NB4 (cell line): ENCODE data around the gene NKX2-3.
A peak's percentile ranks its signal among the peaks of the same experiment; 100 is the strongest.

Source experiments
- DNase-seq: peaks from one replicate; pipeline ENCODE4 v3.0.0; 2010; ENCODE audit warnings: low read depth
- H3K4me3 ChIP-seq: one replicate; pipeline ENCODE4 v1.5.1; 2011; ENCODE audit warnings: mild to moderate bottlenecking, low read depth, low read length, moderate library complexity
- CTCF ChIP-seq: IDR thresholded peaks from one replicate; pipeline ENCODE4 v1.5.1; 2012; ENCODE audit warnings: low read depth, low read length
- MAX ChIP-seq: IDR thresholded peaks from 2 replicates; pipeline ENCODE4 v1.6.1; 2011; ENCODE audit warnings: low read depth, low read length
- MYC ChIP-seq: IDR thresholded peaks from 2 replicates; pipeline ENCODE4 v1.6.1; 2011; ENCODE audit warnings: low read depth, low read length
- POLR2A ChIP-seq: IDR thresholded peaks from 2 replicates; pipeline ENCODE4 v1.6.1; 2011; ENCODE audit warnings: mild to moderate bottlenecking; ENCODE audit not compliant: insufficient read length; ENCODE audit errors: extremely low read depth

NKX2-3 gene

DNA sequence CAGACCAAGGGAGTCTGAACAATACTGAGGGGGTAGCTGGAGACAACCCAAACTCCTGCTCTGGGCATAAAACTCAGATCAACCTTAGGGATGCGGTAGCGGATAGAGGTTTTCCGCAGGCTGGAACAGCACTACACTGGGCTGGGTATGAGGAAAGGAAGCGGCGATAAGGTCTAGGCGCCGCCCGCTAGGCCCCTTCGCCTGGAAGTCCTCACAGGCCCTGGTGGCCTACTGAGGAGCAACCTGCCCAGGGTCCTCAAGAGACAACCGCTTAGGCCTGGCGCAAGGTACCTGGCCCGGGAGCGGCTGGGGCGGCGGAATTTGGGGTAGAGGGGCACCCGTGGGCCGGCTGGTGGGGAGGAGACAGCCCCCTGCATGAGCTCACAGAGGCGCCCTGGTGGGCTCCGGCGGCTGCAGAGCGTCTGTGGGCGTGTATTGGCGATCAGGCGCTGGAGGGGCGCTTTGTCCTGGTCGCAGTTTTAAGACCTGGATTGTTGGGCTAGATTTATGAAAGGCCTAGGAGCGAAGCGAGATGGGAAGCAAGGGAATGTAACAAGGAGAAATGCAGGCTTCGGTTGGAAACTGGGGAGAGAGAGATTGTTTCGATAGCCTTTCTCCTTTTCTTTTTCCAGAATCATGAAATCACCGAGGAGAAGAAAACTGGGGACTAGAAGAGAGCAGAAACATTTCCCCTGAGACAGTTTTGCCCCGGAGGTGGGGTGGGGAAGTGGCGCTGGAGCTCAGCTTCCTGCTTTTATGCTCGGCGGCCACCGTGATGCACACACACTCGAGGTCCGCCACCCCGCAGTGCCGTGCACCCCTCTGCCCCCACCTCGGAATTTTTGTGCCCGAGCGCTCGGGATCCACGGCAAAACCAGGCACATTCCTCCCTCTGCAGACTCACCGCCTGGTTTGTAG lies 2.4 kb upstream of the NKX2-3 start:
- peak; percentile 65 for DNase-seq
- TF ChIP-seq MYC, result no peak
- no peak for TF ChIP-seq POLR2A
- TF ChIP-seq CTCF, result no peak
- TF ChIP-seq MAX, result no peak
- no peak overlapping the region for H3K4me3 ChIP-seq

DNA sequence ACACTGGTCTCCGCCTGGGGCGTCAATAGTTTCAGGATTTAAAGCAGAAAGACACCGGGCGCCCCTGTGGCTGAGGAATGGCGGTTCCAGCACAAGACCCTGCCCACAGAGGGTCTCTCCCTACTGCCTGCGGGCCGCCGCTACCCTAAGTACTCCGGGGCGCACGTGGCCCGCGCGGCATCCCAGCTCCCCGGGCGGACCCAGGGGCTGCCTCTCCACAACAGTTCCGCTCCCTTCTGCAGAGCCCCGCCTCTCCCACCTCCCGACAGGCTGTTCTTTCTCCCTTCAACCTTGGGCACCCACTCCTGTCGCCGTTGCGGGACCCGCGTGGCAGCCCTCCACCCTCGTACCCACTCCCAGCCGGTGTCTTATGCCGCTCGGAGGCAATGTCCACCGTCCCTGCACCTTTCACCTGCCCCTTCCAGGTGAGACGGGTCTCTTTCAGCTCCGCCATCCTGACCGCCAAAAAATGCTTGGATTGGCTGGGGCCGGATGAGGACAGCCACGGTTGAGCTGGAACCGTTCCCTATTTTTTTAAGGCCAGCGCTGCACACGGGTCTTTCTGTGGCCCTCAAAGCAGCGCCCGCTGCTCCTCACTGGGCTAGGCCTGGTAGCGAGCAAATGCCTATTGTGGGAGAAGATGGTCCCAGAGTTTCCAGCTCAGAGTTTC lies 1.6 kb upstream of the NKX2-3 start:
- H3K4me3 ChIP-seq, result no peak overlapping the region
- no peak for DNase-seq
- TF ChIP-seq MYC, result no peak
- TF ChIP-seq MAX, result no peak
- TF ChIP-seq CTCF, result no peak
- TF ChIP-seq POLR2A, result no peak

- no peak overlapping the region for H3K4me3 ChIP-seq
- DNase-seq, result no peak
- TF ChIP-seq POLR2A (no peak), MYC (no peak), CTCF (no peak), MAX (no peak)
Measured at GRCh38 chr10:99531696-99532593, 797 bp upstream of the NKX2-3 start.

DNA sequence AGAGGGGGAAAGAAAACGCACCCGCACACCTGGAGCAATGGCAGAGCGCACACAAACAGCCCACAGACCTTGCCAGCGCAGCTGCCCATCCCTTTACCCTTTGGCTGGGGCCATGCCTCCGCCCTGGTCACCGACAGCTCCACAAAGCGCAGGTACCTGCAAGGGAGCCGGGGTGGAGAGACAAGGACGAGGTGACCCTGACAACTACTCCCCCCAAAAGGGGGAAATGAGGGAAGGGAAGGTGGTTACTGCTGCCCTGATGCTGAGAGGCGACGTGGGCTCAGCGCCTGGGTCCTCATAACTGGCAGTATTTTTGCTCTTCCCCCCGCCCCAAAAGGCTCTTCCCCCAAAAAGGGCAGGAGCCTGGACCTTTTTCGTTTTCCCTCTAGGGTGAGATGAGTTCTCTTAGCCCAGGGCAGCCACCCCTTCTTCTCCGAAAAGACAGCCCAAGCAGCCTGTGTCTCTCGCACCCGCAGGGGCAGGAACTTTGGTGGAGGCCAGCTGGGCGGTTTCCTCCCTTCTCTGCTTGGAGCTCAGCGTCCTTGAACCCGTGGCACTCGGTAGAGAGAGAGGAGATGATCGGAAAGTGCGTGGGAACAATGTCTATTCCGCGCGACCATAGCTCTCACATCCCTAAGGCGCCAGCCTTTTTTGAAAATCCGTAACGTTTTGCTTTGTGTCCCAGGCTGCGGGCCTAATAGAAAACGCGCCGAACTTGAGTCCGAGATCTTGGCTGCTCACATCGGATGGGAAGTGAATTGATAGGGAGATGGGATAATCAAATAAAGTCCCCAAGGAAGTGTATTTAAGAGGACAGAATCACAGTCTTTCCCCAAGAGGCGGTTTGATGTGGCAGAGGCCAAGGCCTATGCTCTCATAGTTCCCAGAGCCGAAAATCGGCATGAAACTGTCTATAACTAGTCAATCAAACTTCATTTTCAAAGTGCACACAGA lies 1.0 kb downstream of the NKX2-3 start:
- no peak for DNase-seq
- H3K4me3 ChIP-seq, result peak overlapping the region; percentile 56
- no peak for TF ChIP-seq CTCF
- TF ChIP-seq POLR2A, result no peak
- no peak for TF ChIP-seq MYC
- no peak for TF ChIP-seq MAX
